K562 (cell line): ENCODE measurements around the gene AP1G1. TPM values are rescaled to one million over a fixed set of nuclear protein-coding genes. Genes with fewer than 3 reads are reported as not detected.

ENCODE experiments used
- ERF ChIP-seq: fragments of 450-650 bp; formaldehyde crosslinking; IDR thresholded peaks from 2 replicates; pipeline ENCODE4 v1.4.0; 2020; ENCODE audit warnings: mild to moderate bottlenecking, mixed read lengths
- HCFC1 ChIP-seq: IDR thresholded peaks from 2 replicates; pipeline ENCODE4 v1.6.1; 2012; ENCODE audit warnings: low read depth, low read length, improper control_type of control experiment
- MTF1 ChIP-seq: fragments of 250-450 bp; sonication (Bioruptor Pico); IDR thresholded peaks from 2 replicates; pipeline ENCODE4 v1.9.0; 2021; ENCODE audit warnings: moderate library complexity, mild to moderate bottlenecking, inconsistent platforms, borderline replicate concordance
- MXD1 ChIP-seq: fragments of 250-450 bp; sonication (Bioruptor Pico); IDR thresholded peaks from 2 replicates; pipeline ENCODE4 v1.8.0; 2021; ENCODE audit warnings: borderline replicate concordance, mild to moderate bottlenecking, moderate library complexity; ENCODE audit not compliant: poor library complexity, severe bottlenecking
- MYNN ChIP-seq, 2 experiments: sonication (generic); formaldehyde crosslinking in 1 of 2; IDR thresholded peaks; 2 replicates each; pipeline versions ENCODE4 v1.5.0 to v1.6.1; 2016 to 2020; ENCODE audit warnings: antibody characterized with exemption in 1 of 2, missing genetic modification reagents in 1 of 2
- NFE2 ChIP-seq: IDR thresholded peaks from 2 replicates; pipeline ENCODE4 v1.6.1; 2014; ENCODE audit warnings: antibody characterized with exemption, low read depth
- PYGO2 ChIP-seq: fragments of 450-650 bp; IDR thresholded peaks from 2 replicates; pipeline ENCODE4 v1.6.1; 2016; ENCODE audit warnings: mild to moderate bottlenecking, missing genetic modification characterization, moderate library complexity, missing compliant biosample characterization
- SIN3A ChIP-seq, 2 experiments: fragments of 150-350 bp in 1 of 2; IDR thresholded peaks; 2 replicates each; pipeline ENCODE4 v1.6.1; 2011 to 2016; ENCODE audit warnings: borderline replicate concordance in 2 of 2, low read depth in 2 of 2, low read length in 2 of 2, mild to moderate bottlenecking in 2 of 2, moderate library complexity in 2 of 2; ENCODE audit not compliant: control insufficient read depth in 1 of 2
- SRF ChIP-seq, 2 experiments: fragments of 250-450, 450-650 bp in 1 of 2; sonication (Bioruptor Pico) in 1 of 2; sonication (generic) in 1 of 2; formaldehyde crosslinking; IDR thresholded peaks; 2 replicates each; pipeline versions ENCODE4 v1.5.0 to v1.5.1; 2020 to 2022; ENCODE audit warnings: mild to moderate bottlenecking in 1 of 2, missing genetic modification reagents in 1 of 2
- SRSF9 ChIP-seq: fragments of 200-400 bp; formaldehyde crosslinking; IDR thresholded peaks from 2 replicates; pipeline ENCODE4 v1.6.1; 2017; ENCODE audit warnings: low read depth, low read length, borderline replicate concordance
- TAL1 ChIP-seq: fragments of 450-650 bp; IDR thresholded peaks from 2 replicates; pipeline ENCODE4 v1.6.1; 2016; ENCODE audit warnings: mild to moderate bottlenecking
- ZNF12 ChIP-seq: sonication (generic); formaldehyde crosslinking; IDR thresholded peaks from 2 replicates; pipeline ENCODE4 v1.4.0; 2020; ENCODE audit warnings: mild to moderate bottlenecking, missing genetic modification reagents
- ZNF197 ChIP-seq: fragments of 200-800 bp; sonication (Bioruptor generic); IDR thresholded peaks from 2 replicates; pipeline ENCODE4 v1.6.1; 2016; ENCODE audit warnings: low read depth, missing genetic modification characterization, missing compliant biosample characterization
- ZNF224 ChIP-seq: sonication (generic); formaldehyde crosslinking; IDR thresholded peaks from 2 replicates; pipeline ENCODE4 v1.8.0; 2022; ENCODE audit warnings: mild to moderate bottlenecking, missing genetic modification reagents
- ZNF354B ChIP-seq: fragments of 250-450 bp; sonication (Bioruptor Pico); IDR thresholded peaks from 2 replicates; pipeline ENCODE4 v1.4.0; 2020
- ZNF436 ChIP-seq: fragments of 250-450, 450-650 bp; sonication (Bioruptor Pico); formaldehyde crosslinking; IDR thresholded peaks from 2 replicates; pipeline ENCODE4 v1.7.0; 2020; ENCODE audit warnings: mild to moderate bottlenecking
- polyA plus RNA-seq, 8 experiments: library from polyadenylated mRNA; depleted of rRNA in 4 of 8; stranded (reverse) in 5 of 8; unstranded in 3 of 8; fragments of >200 nt; fragmentation: Nextera tagmentation in 2 of 8; fragmentation: Illumina TruSeq in 1 of 8; extraction: Ambion mirVana in 2 of 8; extraction: Trizol in 1 of 8; gene quantifications; 2 replicates each; pipeline versions ENCODE4 v1.2.1 to v1.2.3, GENCODE V29; 2011 to 2014; ENCODE audit warnings: inconsistent platforms in 1 of 8, missing spikeins in 1 of 8
- total RNA-seq, 7 experiments: library from RNA; depleted of rRNA in 6 of 7; stranded (reverse); fragments of >200 nt in 6 of 7; fragmentation: Illumina TruSeq in 2 of 7; extraction: Trizol in 2 of 7; gene quantifications; 2 replicates each; pipeline versions ENCODE4 v1.2.1 to v1.2.3, GENCODE V29; 2011 to 2021; ENCODE audit warnings: low replicate concordance in 1 of 7
- TF ChIP-seq, protein P1 (sequence below): fragments of 200-800 bp; sonication (Bioruptor generic); IDR thresholded peaks from 2 replicates; pipeline ENCODE4 v1.6.1; 2017; ENCODE audit warnings: missing genetic modification characterization, missing compliant biosample characterization
- TF ChIP-seq, protein P2 (sequence below): fragments of 250-450 bp; sonication (Bioruptor Pico); IDR thresholded peaks from 2 replicates; pipeline ENCODE4 v1.4.0; 2020; ENCODE audit warnings: mild to moderate bottlenecking
- TF ChIP-seq, protein P3 (sequence below): IDR thresholded peaks from 2 replicates; pipeline ENCODE4 v1.6.1; 2012; ENCODE audit warnings: low read depth, low read length, improper control_type of control experiment, borderline replicate concordance

Gene AP1G1
- total and polyA plus RNA-seq, 9 of the 15 experiments (the other 6 are each of a cell fraction or from before 2014, with no cell fraction given), result 7.0 to 59.2 (median 42.0) TPM

DNA sequence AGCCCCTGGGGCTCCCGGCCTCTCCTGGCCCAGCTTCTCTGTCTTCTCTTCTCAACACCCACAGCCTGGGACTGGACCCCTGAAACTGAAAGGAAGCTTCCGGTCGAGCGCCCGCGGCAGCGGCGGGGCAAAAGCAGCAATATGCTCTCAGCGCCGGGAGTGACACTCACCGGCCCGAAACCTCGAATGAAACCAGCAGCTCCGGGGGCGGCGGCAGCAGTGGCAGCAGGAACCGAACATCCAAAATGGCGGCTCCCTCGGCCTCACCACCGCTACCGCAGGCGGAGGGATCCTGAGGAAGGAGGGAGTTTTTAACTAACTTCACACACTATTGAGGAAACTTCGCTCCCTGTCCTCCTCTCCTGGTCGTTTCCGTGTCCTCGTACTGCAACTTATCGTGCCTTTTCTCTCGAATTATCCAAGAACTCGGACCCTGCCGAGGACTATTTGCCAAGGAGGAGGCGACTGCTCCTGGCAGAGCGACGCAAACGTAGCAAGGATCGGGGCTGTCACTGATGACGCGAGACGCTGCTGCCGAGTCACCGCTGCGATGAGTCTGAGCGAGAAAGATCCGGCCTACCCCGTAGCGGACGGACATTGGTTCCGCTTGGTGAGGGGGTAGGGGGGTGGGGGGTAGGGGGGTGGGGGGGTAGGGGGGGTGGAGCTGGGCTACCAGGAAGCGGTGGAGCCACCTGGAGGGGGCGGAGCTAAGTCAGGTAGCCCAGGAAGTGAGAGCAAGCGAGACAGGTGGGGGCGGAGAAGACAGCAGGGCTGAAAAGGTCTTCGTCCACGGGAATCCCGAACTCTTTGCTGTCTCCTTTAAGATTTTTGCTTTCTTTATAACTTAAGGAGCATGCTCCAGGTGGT is at the start of gene AP1G1 (continued):
- TF ChIP-seq, protein P1, sequence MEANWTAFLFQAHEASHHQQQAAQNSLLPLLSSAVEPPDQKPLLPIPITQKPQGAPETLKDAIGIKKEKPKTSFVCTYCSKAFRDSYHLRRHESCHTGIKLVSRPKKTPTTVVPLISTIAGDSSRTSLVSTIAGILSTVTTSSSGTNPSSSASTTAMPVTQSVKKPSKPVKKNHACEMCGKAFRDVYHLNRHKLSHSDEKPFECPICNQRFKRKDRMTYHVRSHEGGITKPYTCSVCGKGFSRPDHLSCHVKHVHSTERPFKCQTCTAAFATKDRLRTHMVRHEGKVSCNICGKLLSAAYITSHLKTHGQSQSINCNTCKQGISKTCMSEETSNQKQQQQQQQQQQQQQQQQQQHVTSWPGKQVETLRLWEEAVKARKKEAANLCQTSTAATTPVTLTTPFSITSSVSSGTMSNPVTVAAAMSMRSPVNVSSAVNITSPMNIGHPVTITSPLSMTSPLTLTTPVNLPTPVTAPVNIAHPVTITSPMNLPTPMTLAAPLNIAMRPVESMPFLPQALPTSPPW (CRISPR knock-in tag), result peak; percentile 98
- peak; percentile 85 for TF ChIP-seq HCFC1
- TF ChIP-seq MTF1 (CRISPR knock-in tag), result no peak
- TF ChIP-seq MYNN (IDR thresholded peaks at IDR 0.05), result no peak; the same call in 1 of the 2 replicates
- no peak for TF ChIP-seq MYNN (CRISPR knock-in tag; IDR thresholded peaks at IDR 0.05)
- no peak for TF ChIP-seq ERF (CRISPR knock-in tag)
- TF ChIP-seq, protein P2, sequence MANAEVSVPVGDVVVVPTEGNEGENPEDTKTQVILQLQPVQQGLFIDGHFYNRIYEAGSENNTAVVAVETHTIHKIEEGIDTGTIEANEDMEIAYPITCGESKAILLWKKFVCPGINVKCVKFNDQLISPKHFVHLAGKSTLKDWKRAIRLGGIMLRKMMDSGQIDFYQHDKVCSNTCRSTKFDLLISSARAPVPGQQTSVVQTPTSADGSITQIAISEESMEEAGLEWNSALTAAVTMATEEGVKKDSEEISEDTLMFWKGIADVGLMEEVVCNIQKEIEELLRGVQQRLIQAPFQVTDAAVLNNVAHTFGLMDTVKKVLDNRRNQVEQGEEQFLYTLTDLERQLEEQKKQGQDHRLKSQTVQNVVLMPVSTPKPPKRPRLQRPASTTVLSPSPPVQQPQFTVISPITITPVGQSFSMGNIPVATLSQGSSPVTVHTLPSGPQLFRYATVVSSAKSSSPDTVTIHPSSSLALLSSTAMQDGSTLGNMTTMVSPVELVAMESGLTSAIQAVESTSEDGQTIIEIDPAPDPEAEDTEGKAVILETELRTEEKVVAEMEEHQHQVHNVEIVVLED (CRISPR knock-in tag), result peak; percentile 96
- TF ChIP-seq NFE2, result peak; percentile 90
- no peak for TF ChIP-seq SRSF9
- TF ChIP-seq MXD1 (CRISPR knock-in tag), result no peak
- no peak for TF ChIP-seq ZNF354B (CRISPR knock-in tag)
- TF ChIP-seq PYGO2 (tag), result peak; percentile 63; the same call in 1 of the 2 replicates
- TF ChIP-seq ZNF436 (CRISPR knock-in tag), result no peak; the same call in 1 of the 2 replicates
- TF ChIP-seq ZNF224 (CRISPR knock-in tag), result no peak
- TF ChIP-seq, protein P3, sequence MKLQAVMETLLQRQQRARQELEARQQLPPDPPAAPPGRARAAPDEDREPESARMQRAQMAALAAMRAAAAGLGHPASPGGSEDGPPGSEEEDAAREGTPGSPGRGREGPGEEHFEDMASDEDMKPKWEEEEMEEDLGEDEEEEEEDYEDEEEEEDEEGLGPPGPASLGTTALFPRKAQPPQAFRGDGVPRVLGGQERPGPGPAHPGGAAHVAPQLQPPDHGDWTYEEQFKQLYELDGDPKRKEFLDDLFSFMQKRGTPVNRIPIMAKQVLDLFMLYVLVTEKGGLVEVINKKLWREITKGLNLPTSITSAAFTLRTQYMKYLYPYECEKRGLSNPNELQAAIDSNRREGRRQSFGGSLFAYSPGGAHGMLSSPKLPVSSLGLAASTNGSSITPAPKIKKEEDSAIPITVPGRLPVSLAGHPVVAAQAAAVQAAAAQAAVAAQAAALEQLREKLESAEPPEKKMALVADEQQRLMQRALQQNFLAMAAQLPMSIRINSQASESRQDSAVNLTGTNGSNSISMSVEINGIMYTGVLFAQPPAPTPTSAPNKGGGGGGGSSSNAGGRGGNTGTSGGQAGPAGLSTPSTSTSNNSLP, result no peak
- TF ChIP-seq SIN3A (IDR thresholded peaks at IDR 0.05; ENCODE audit: borderline replicate concordance in 2 of 2, control insufficient read depth in 1 of 2, low read depth in 2 of 2, low read length in 2 of 2), result peak; percentile 46 to 92; a peak in 3 of 4 replicates
- TF ChIP-seq TAL1, result peak; percentile 59
- no peak for TF ChIP-seq ZNF197 (CRISPR knock-in tag)
- TF ChIP-seq ZNF12 (CRISPR knock-in tag), result peak; percentile 39; the same call in 1 of the 2 replicates
- no peak for TF ChIP-seq SRF (CRISPR knock-in tag; IDR thresholded peaks at IDR 0.05)
